ENCODE measurements around the gene OAS2. TPM values are rescaled to one million over a fixed set of nuclear protein-coding genes. Genes with fewer than 3 reads are reported as not detected.

The OAS2 gene
- polyA plus RNA-seq, 1 donor from 2014 or later = not detected

- Histone ChIP-seq H3K36me3 (ENCODE audit: insufficient read depth, low read length) (no peaks in the 10 kb centered on the region), H3K9me3 (ENCODE audit: low read length) (no peaks in the 10 kb centered on the region), H3K27me3 (ENCODE audit: insufficient read depth, low read depth, low read length) (no peaks in the 10 kb centered on the region), H3K4me3 (ENCODE audit: low read length) (peak overlapping the region; percentile 81), H3F3A (ENCODE audit: insufficient read depth, low read length, poor library complexity, severe bottlenecking) (no peaks in the 10 kb centered on the region), H3K27ac (ENCODE audit: low read length) (peak overlapping the region; percentile 74), H4K20me1 (ENCODE audit: insufficient read depth) (peaks cover 4% of the 10 kb centered on the region), H2AFZ (ENCODE audit: low read depth, low read length) (peak overlapping the region; percentile 91), H3K79me2 (replicated peaks; ENCODE audit: insufficient read depth, low read length) (peaks cover 23% of the 10 kb centered on the region), H3K9me2 (ENCODE audit: insufficient read depth, low read length) (no peaks in the 10 kb centered on the region), H3K4me2 (ENCODE audit: low read length) (peak overlapping the region; percentile 33), H3K9ac (ENCODE audit: low read length) (peak overlapping the region; percentile 93)
- TF ChIP-seq EZH2 (IDR thresholded peaks at IDR 0.05; ENCODE audit: borderline replicate concordance, insufficient read depth, low read length, poor library complexity, severe bottlenecking) (no peak), MXI1 (conservative IDR thresholded peaks at IDR 0.05; ENCODE audit: poor library complexity, severe bottlenecking) (no peak), EP300 (conservative IDR thresholded peaks at IDR 0.05; ENCODE audit: poor library complexity, severe bottlenecking) (no peak), POLR2AphosphoS5 (IDR thresholded peaks at IDR 0.05) (no peak), CTCF (IDR thresholded peaks at IDR 0.05; ENCODE audit: poor library complexity, severe bottlenecking) (no peak), REST (IDR thresholded peaks at IDR 0.05; ENCODE audit: borderline replicate concordance) (no peak), RAD21 (conservative IDR thresholded peaks at IDR 0.05) (no peak), TAF1 (IDR thresholded peaks at IDR 0.05; ENCODE audit: low read depth) (no peak), SMC3 (conservative IDR thresholded peaks at IDR 0.05; ENCODE audit: poor library complexity) (no peak)
Measured at GRCh38 chr12:113056381-113056630, 78.0 kb downstream of the OAS2 start.

GRCh38 chr12:113056631-113057488, 78.5 kb downstream of the OAS2 start, which contains the start of gene DTX1:
TSS of gene DTX1 (plus strand) at chr12:113056730. CDS start at chr12:113058193, 1,463 bp downstream.
- Histone ChIP-seq H3K4me2 (ENCODE audit: low read length) (peak within 1 kb of the TSS; percentile 73), H3F3A (ENCODE audit: insufficient read depth, low read length, poor library complexity, severe bottlenecking) (no peaks in the 10 kb centered on the region), H3K9me2 (ENCODE audit: insufficient read depth, low read length) (no peaks in the 10 kb centered on the region), H2AFZ (ENCODE audit: low read depth, low read length) (peak within 1 kb of the TSS; percentile 91), H3K79me2 (replicated peaks; ENCODE audit: insufficient read depth, low read length) (peaks cover 23% of the 10 kb centered on the region), H4K20me1 (ENCODE audit: insufficient read depth) (peaks cover 4% of the 10 kb centered on the region), H3K27me3 (ENCODE audit: insufficient read depth, low read depth, low read length) (no peaks in the 10 kb centered on the region), H3K27ac (ENCODE audit: low read length) (peak within 1 kb of the TSS; percentile 74), H3K9me3 (ENCODE audit: low read length) (no peaks in the 10 kb centered on the region), H3K9ac (ENCODE audit: low read length) (peak within 1 kb of the TSS; percentile 93), H3K36me3 (ENCODE audit: insufficient read depth, low read length) (no peaks in the 10 kb centered on the region), H3K4me3 (ENCODE audit: low read length) (peak within 1 kb of the TSS; percentile 81)
- TF ChIP-seq EZH2 (IDR thresholded peaks at IDR 0.05; ENCODE audit: borderline replicate concordance, insufficient read depth, low read length, poor library complexity, severe bottlenecking) = no peak
- TF ChIP-seq POLR2AphosphoS5 (IDR thresholded peaks at IDR 0.05) = peak; percentile 55
- peak; percentile 23 for TF ChIP-seq EP300 (conservative IDR thresholded peaks at IDR 0.05; ENCODE audit: poor library complexity, severe bottlenecking)
- peak; percentile 29 for TF ChIP-seq RAD21 (conservative IDR thresholded peaks at IDR 0.05)
- no peak for TF ChIP-seq REST (IDR thresholded peaks at IDR 0.05; ENCODE audit: borderline replicate concordance)
- peak; percentile 29 for TF ChIP-seq CTCF (IDR thresholded peaks at IDR 0.05; ENCODE audit: poor library complexity, severe bottlenecking)
- TF ChIP-seq TAF1 (IDR thresholded peaks at IDR 0.05; ENCODE audit: low read depth) = peak; percentile 76
- peak; percentile 38 for TF ChIP-seq SMC3 (conservative IDR thresholded peaks at IDR 0.05; ENCODE audit: poor library complexity)
- TF ChIP-seq MXI1 (conservative IDR thresholded peaks at IDR 0.05; ENCODE audit: poor library complexity, severe bottlenecking) = peak; percentile 38

Data from neural cell (in vitro differentiated cells).